ENCODE measurements around the gene RPLP1.

The RPLP1 gene

DNA sequence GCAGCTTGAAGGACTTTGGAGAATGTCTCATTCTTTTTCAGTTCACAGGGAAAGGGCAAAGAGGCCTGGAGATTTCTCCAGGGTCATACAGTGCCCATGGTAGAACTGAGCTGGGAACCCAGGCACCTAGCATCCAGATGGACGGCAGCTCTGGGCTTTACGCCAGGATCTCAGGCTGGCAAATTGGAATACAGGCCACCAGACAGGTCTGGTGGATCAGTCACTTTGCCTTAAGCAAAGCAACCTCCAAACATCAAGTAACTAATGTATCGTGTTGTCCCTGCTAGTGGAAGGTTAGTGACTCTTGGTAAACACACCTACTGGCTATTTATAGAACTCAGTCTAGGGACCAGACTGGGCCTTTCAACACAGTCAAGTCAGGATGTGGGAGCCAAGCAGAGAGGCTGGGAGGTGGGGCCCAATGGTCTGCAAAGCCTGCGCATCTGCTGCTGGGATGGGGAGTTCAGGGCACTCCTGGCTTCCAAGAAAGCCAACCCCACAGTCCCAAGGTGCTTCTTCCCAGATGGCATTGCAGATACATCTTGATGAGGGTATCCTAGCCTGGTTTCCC, 30.2 kb downstream of the RPLP1 start:
- Histone ChIP-seq H2AFZ (ENCODE audit: low read depth, low read length) (no peak overlapping the region), H3K9me3 (ENCODE audit: insufficient read depth, low read length) (no peaks in the 10 kb centered on the region), H3K4me3 (ENCODE audit: low read length) (no peak overlapping the region), H3K27ac (ENCODE audit: low read length) (no peak overlapping the region), H3K4me1 (ENCODE audit: low read length) (peaks cover 3% of the 10 kb centered on the region; the same call in 1 of the 2 replicates), H3K9ac (ENCODE audit: low read length) (no peak overlapping the region), H3K27me3 (ENCODE audit: low read depth, low read length) (peaks cover 21% of the 10 kb centered on the region; the same call in 1 of the 2 replicates), H3K4me2 (ENCODE audit: low read length) (no peak overlapping the region), H3K79me2 (ENCODE audit: low read length) (no peaks in the 10 kb centered on the region), H4K20me1 (ENCODE audit: insufficient read depth, low read length) (no peaks in the 10 kb centered on the region), H3K36me3 (replicated peaks; ENCODE audit: low read depth, low read length) (no peaks in the 10 kb centered on the region)
- TF ChIP-seq CTCF (IDR thresholded peaks at IDR 0.05; ENCODE audit: low read depth, low read length) (no peak), EZH2phosphoT487 (IDR thresholded peaks at IDR 0.05; ENCODE audit: low read depth) (no peak)

- Histone ChIP-seq H3K4me3 (ENCODE audit: low read length) (no peak overlapping the region), H3K9me3 (ENCODE audit: insufficient read depth, low read length) (no peaks in the 10 kb centered on the region), H2AFZ (ENCODE audit: low read depth, low read length) (no peak overlapping the region), H3K4me2 (ENCODE audit: low read length) (no peak overlapping the region), H4K20me1 (ENCODE audit: insufficient read depth, low read length) (no peaks in the 10 kb centered on the region), H3K27ac (ENCODE audit: low read length) (no peak overlapping the region), H3K27me3 (ENCODE audit: low read depth, low read length) (peaks cover 12% of the 10 kb centered on the region; the same call in 1 of the 2 replicates), H3K36me3 (replicated peaks; ENCODE audit: low read depth, low read length) (no peaks in the 10 kb centered on the region), H3K9ac (ENCODE audit: low read length) (no peak overlapping the region), H3K79me2 (ENCODE audit: low read length) (no peaks in the 10 kb centered on the region), H3K4me1 (ENCODE audit: low read length) (no peaks in the 10 kb centered on the region)
- no peak for TF ChIP-seq EZH2phosphoT487 (IDR thresholded peaks at IDR 0.05; ENCODE audit: low read depth)
- no peak for TF ChIP-seq CTCF (IDR thresholded peaks at IDR 0.05; ENCODE audit: low read depth, low read length)
Measured at GRCh38 chr15:69484837-69485236, 32.2 kb downstream of the RPLP1 start.

DNA sequence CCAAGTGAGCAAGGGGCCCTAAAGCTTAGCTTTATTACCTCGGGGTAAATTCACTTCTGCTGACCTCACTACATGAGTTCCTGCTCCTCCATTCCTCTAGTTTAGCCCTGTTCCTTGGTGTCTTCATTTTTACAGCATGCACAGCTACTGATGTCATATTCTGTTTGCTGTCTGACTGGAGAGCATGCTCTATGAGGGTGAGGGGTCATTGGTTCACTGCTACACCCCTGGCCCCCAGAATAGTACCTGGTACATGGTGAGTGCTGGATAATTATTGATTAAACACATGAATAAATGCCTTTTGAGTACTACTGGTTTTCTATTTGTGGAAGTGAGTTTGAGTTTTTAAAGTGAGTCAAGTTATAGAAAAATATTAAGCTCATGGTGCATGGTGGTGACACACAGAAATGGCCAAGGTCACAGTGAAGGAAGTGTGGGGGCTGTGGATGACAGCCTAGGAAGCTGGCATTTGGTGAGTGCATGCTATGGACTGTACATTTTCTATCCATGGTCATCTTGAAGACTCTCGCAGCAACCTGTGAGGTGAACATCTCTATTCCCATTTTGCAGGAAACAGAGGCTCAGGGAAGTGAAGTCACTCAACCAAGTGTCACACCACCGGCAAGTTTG, 34.0 kb downstream of the RPLP1 start:
- Histone ChIP-seq H3K4me3 (ENCODE audit: low read length) (no peak overlapping the region), H3K9me3 (ENCODE audit: insufficient read depth, low read length) (0 out of 2 replicates have a peak, but pooled peaks cover 4% of the 10 kb centered on the region), H3K27ac (ENCODE audit: low read length) (no peak overlapping the region), H3K36me3 (replicated peaks; ENCODE audit: low read depth, low read length) (no peaks in the 10 kb centered on the region), H3K4me1 (ENCODE audit: low read length) (no peaks in the 10 kb centered on the region), H2AFZ (ENCODE audit: low read depth, low read length) (no peak overlapping the region), H4K20me1 (ENCODE audit: insufficient read depth, low read length) (no peaks in the 10 kb centered on the region), H3K27me3 (ENCODE audit: low read depth, low read length) (peaks cover 21% of the 10 kb centered on the region; the same call in 1 of the 2 replicates), H3K79me2 (ENCODE audit: low read length) (no peaks in the 10 kb centered on the region), H3K4me2 (ENCODE audit: low read length) (no peak overlapping the region), H3K9ac (ENCODE audit: low read length) (no peak overlapping the region)
- TF ChIP-seq EZH2phosphoT487 (IDR thresholded peaks at IDR 0.05; ENCODE audit: low read depth) (no peak), CTCF (IDR thresholded peaks at IDR 0.05; ENCODE audit: low read depth, low read length) (no peak)

GRCh38 chr15:69489073-69489571, 36.5 kb downstream of the RPLP1 start:
- H4K20me1 ChIP-seq (ENCODE audit: insufficient read depth, low read length): no peaks in the 10 kb centered on the region

More at GRCh38 chr15:69489073-69489571, 36.5 kb downstream of the RPLP1 start:
- H3K79me2 ChIP-seq (ENCODE audit: low read length): no peaks in the 10 kb centered on the region
- no peak overlapping the region for H2AFZ ChIP-seq (ENCODE audit: low read depth, low read length)
- no peak overlapping the region for H3K9ac ChIP-seq (ENCODE audit: low read length)
- no peak overlapping the region for H3K4me2 ChIP-seq (ENCODE audit: low read length)
- no peak for TF ChIP-seq CTCF (IDR thresholded peaks at IDR 0.05; ENCODE audit: low read depth, low read length)
- no peak for TF ChIP-seq EZH2phosphoT487 (IDR thresholded peaks at IDR 0.05; ENCODE audit: low read depth)
- no peak overlapping the region for H3K4me3 ChIP-seq (ENCODE audit: low read length)
- H3K27ac ChIP-seq (ENCODE audit: low read length): no peak overlapping the region
- H3K36me3 ChIP-seq (replicated peaks; ENCODE audit: low read depth, low read length): no peaks in the 10 kb centered on the region
- peaks cover 24% of the 10 kb centered on the region; the same call in 1 of the 2 replicates for H3K27me3 ChIP-seq (ENCODE audit: low read depth, low read length)
- H3K4me1 ChIP-seq (ENCODE audit: low read length): no peaks in the 10 kb centered on the region
- H3K9me3 ChIP-seq (ENCODE audit: insufficient read depth, low read length): 0 out of 2 replicates have a peak, but pooled peaks cover 6% of the 10 kb centered on the region
